ENCODE results near the gene PARVA.

PARVA gene

DNA sequence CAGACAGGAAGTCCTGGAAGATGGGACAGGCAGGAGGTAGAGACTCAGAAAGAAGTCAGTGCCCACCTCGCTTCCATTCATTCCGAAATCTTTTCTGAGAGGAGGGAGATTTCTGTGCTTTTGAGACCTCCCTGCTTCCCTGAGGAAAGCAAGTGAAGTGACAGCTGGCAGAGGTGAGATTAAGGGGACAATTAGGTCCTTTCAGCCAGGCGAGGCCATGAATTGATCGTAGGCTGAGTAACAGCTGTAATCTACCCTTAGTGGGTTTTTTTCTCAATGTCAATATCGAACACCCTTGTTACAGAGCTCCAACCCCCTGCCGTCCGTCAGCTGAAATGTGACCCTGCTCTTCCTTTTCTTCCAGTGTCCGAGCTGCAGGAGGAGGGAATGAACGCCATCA, 96.0 kb downstream of the PARVA start:
- H4K20me1 ChIP-seq (ENCODE audit: control insufficient read depth, insufficient read depth, low read depth, low read length), result no peaks in the 10 kb centered on the region
- H3K79me2 ChIP-seq (ENCODE audit: control insufficient read depth, low read length), result no peaks in the 10 kb centered on the region
- H3K4me1 ChIP-seq (ENCODE audit: control insufficient read depth, low read length), result no peaks in the 10 kb centered on the region
- no peaks in the 10 kb centered on the region for H3F3A ChIP-seq (ENCODE audit: control insufficient read depth, insufficient read depth)
- no peaks in the 10 kb centered on the region for H3K9me2 ChIP-seq (replicated peaks; ENCODE audit: control insufficient read depth, low read length)
- no peak overlapping the region for H3K4me3 ChIP-seq (ENCODE audit: low read length)
- no peak for TF ChIP-seq EZH2phosphoT487 (IDR thresholded peaks at IDR 0.05; ENCODE audit: borderline replicate concordance, low read length)
- no peak for TF ChIP-seq CTCF (IDR thresholded peaks at IDR 0.05; ENCODE audit: low read depth, low read length, poor library complexity, severe bottlenecking)
- no peak overlapping the region for H3K4me2 ChIP-seq (ENCODE audit: low read length)
- no peaks in the 10 kb centered on the region for H3K36me3 ChIP-seq (ENCODE audit: control insufficient read depth, low read length)
- H3K27me3 ChIP-seq (ENCODE audit: control insufficient read depth, low read length), result no peaks in the 10 kb centered on the region
- H3K9me3 ChIP-seq (ENCODE audit: control insufficient read depth, insufficient read depth, low read length), result no peaks in the 10 kb centered on the region
- no peak overlapping the region for H3K27ac ChIP-seq (ENCODE audit: low read depth, low read length)

DNA sequence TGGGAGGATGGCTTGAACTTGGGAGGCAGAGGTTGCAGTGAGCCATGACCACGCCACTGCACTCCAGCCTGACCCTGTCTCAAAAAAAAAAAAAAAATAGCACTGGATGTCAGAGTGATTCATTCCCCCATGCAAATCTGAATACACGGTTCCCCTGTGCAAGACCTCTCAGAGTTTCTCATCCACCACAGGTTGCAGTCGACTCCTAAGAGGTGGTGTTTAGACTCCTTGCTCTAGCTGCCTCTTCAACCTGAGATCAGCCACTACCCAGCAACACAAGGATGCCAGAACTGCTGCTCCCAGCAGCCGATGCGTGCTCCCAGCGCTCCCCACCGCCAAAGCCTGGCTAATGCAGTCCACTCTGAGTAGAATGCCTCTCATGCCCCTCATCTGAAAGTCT, 97.5 kb downstream of the PARVA start:
- Histone ChIP-seq H3F3A (ENCODE audit: control insufficient read depth, insufficient read depth) (no peaks in the 10 kb centered on the region), H3K79me2 (ENCODE audit: control insufficient read depth, low read length) (no peaks in the 10 kb centered on the region)

GRCh38 chr11:12478743-12479142, 101.4 kb downstream of the PARVA start:
- Histone ChIP-seq H3K9me3 (ENCODE audit: control insufficient read depth, insufficient read depth, low read length) (no peaks in the 10 kb centered on the region), H3K27me3 (ENCODE audit: control insufficient read depth, low read length) (no peaks in the 10 kb centered on the region), H3K4me3 (ENCODE audit: low read length) (no peak overlapping the region), H3F3A (ENCODE audit: control insufficient read depth, insufficient read depth) (no peaks in the 10 kb centered on the region), H3K4me2 (ENCODE audit: low read length) (no peak overlapping the region), H3K4me1 (ENCODE audit: control insufficient read depth, low read length) (no peaks in the 10 kb centered on the region), H3K79me2 (ENCODE audit: control insufficient read depth, low read length) (no peaks in the 10 kb centered on the region), H3K27ac (ENCODE audit: low read depth, low read length) (no peak overlapping the region), H4K20me1 (ENCODE audit: control insufficient read depth, insufficient read depth, low read depth, low read length) (no peaks in the 10 kb centered on the region), H3K36me3 (ENCODE audit: control insufficient read depth, low read length) (no peaks in the 10 kb centered on the region), H3K9me2 (replicated peaks; ENCODE audit: control insufficient read depth, low read length) (no peaks in the 10 kb centered on the region)
- TF ChIP-seq CTCF (IDR thresholded peaks at IDR 0.05; ENCODE audit: low read depth, low read length, poor library complexity, severe bottlenecking), result no peak
- no peak for TF ChIP-seq EZH2phosphoT487 (IDR thresholded peaks at IDR 0.05; ENCODE audit: borderline replicate concordance, low read length)

More for the DNA sequence above, 97.5 kb downstream of the PARVA start:
- H3K9me3 ChIP-seq (ENCODE audit: control insufficient read depth, insufficient read depth, low read length), result no peaks in the 10 kb centered on the region
- H3K27me3 ChIP-seq (ENCODE audit: control insufficient read depth, low read length), result no peaks in the 10 kb centered on the region
- H3K4me2 ChIP-seq (ENCODE audit: low read length), result no peak overlapping the region
- no peaks in the 10 kb centered on the region for H4K20me1 ChIP-seq (ENCODE audit: control insufficient read depth, insufficient read depth, low read depth, low read length)
- H3K9me2 ChIP-seq (replicated peaks; ENCODE audit: control insufficient read depth, low read length), result no peaks in the 10 kb centered on the region
- H3K27ac ChIP-seq (ENCODE audit: low read depth, low read length), result no peak overlapping the region
- TF ChIP-seq EZH2phosphoT487 (IDR thresholded peaks at IDR 0.05; ENCODE audit: borderline replicate concordance, low read length), result no peak
- no peak for TF ChIP-seq CTCF (IDR thresholded peaks at IDR 0.05; ENCODE audit: low read depth, low read length, poor library complexity, severe bottlenecking)
- no peaks in the 10 kb centered on the region for H3K36me3 ChIP-seq (ENCODE audit: control insufficient read depth, low read length)
- no peaks in the 10 kb centered on the region for H3K4me1 ChIP-seq (ENCODE audit: control insufficient read depth, low read length)
- H3K4me3 ChIP-seq (ENCODE audit: low read length), result no peak overlapping the region

GRCh38 chr11:12480401-12480800, 103.0 kb downstream of the PARVA start:
- no peaks in the 10 kb centered on the region for H4K20me1 ChIP-seq (ENCODE audit: control insufficient read depth, insufficient read depth, low read depth, low read length)
- H3K27me3 ChIP-seq (ENCODE audit: control insufficient read depth, low read length), result no peaks in the 10 kb centered on the region
- H3F3A ChIP-seq (ENCODE audit: control insufficient read depth, insufficient read depth), result no peaks in the 10 kb centered on the region
- TF ChIP-seq EZH2phosphoT487 (IDR thresholded peaks at IDR 0.05; ENCODE audit: borderline replicate concordance, low read length) (no peak), CTCF (IDR thresholded peaks at IDR 0.05; ENCODE audit: low read depth, low read length, poor library complexity, severe bottlenecking) (no peak)
- H3K4me2 ChIP-seq (ENCODE audit: low read length), result no peak overlapping the region
- no peaks in the 10 kb centered on the region for H3K4me1 ChIP-seq (ENCODE audit: control insufficient read depth, low read length)
- H3K9me2 ChIP-seq (replicated peaks; ENCODE audit: control insufficient read depth, low read length), result no peaks in the 10 kb centered on the region
- H3K36me3 ChIP-seq (ENCODE audit: control insufficient read depth, low read length), result no peaks in the 10 kb centered on the region
- no peaks in the 10 kb centered on the region for H3K9me3 ChIP-seq (ENCODE audit: control insufficient read depth, insufficient read depth, low read length)
- no peak overlapping the region for H3K27ac ChIP-seq (ENCODE audit: low read depth, low read length)
- H3K79me2 ChIP-seq (ENCODE audit: control insufficient read depth, low read length), result no peaks in the 10 kb centered on the region
- no peak overlapping the region for H3K4me3 ChIP-seq (ENCODE audit: low read length)
